ENCODE data around the gene LDLRAD4.

LDLRAD4 gene

DNA sequence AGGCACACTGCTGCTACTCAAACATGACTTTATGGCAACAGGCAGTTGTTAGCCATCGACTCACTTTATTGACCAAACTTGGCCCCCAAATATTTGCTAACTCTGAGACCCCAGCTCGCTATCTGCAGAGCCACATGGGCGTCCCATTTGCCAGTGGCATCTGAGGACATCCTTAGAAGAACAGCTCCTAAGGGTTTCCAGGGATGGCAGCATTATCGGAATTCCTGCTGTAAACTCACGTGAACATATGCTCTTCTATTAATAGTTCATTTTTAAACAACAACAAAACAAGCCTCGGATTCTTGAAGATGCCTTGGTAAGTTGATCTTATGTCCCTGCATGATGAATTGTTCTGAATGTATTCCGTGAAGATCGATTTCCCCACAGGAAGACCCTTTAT lies 181.0 kb downstream of the LDLRAD4 start:
- intact Hi-C loops (cut with DNase I) = no loop called here
- DNase-seq = peak in 1 of 42 donors; percentile 6

DNA sequence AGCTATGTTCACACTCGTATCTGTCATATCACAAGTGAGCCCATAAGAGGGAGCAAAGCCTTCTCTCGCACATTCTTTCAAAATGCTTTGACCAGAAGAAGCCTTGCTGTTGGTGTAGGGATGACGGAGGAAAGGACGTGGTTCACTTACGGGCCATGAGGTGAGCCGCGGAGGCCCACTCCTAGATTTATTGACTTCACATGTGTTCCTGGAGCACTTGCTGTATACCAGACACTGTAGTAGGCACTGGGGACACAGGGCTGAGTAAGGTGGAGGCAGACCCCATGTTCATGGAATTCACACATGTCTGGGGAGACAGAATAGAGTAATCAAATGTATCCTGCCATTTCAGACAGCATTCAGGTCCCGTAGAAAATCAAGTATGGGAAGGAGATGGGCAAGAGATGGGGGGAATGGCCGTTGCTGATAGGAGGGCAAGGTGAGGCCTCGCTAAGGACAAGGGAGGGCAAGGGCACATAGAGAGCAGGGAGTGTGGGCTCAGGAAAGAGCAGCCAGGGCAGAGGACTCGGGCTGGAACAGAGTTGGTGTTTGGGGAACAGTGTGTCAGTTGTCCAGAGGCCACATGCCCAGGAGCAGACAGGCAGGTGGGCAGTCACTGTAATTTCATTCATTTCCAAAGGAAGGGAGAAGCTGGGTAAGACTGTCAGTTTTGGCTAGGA lies 182.2 kb downstream of the LDLRAD4 start:
- intact Hi-C loops (cut with DNase I) = no loop called here
- no peak for DNase-seq

DNA sequence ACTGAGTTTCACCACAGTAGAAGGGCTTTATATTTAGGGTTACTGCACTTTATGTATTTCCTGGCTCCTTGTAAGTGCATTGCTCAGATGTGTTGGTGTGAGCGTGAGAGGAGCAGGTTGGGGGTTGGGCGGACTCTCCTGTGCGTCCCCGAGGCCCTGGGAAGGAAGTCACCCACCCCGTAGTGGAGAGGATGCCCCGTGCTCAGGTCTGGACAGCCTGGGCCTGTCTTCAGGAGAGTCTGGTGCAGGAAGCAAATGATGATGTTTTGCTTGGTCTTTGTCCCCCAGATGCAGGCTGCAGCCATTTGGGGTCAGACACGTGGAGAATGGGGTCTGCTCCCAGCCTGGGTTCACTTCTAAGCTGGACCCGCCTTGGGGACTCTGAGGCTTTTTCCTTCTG lies 182.8 kb downstream of the LDLRAD4 start:
- peak in 1 of 42 donors; percentile 8 for DNase-seq
- intact Hi-C loops (cut with DNase I) = no loop called here

DNA sequence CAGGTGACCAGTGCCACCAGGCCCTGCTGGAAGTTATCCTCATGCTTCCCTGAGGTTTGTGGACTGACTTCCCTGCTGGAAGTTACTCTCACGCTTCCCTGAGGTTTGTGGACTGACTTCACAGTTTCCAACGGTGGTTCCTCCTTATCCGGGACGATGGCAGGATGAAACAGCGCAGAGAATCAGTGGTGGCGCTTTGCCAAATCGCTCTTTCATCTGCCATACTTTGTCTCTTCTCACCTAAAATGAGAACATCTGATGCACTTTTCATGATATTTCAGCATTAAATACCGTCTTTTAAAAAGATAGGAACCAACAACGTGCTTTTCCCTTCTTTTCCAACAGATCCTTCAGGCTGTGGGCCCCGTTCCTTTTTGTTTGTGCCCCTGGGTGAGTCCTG lies 183.3 kb downstream of the LDLRAD4 start:
- intact Hi-C loops (cut with DNase I) = no loop called here
- DNase-seq = peak in 1 of 42 donors; percentile 7

DNA sequence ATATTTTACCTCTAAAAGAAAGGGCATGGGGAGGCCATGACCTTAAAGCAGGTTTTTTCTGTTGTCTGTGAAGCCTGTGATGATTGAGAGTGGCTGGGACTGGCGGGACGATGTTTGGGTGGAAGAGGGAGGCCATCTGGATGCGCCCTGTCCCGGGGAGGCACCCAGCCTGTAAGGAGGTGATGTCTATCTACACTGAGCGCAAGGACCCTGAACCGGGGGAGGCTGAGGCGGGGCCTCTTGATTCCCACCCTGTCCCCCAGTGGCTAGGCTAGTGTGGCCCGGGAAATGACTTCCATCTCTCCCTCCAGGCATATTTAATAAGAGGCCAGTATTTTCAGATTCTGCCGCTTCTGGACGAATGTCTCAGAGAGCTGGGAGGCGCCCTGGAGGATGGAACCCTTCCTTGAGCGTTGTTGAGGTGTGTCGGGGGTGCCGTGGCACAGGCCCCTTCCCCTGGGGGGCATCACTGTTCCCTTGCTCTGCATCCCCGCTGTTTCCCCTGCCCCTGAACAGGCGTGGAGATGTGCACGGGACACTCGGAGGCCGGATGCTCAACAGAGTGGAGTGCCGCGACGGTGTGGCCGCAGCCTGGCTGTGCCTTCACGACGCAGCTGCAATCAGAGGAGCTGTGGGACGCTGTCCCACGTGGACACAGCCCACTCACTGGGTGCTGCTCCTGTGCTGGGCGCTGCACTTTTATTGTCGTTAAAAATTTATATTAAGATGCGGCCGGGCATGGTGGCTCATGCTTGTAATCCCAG lies 185.4 kb downstream of the LDLRAD4 start:
- intact Hi-C loops (cut with DNase I) = no loop called here
- DNase-seq = peak in 1 of 42 donors; percentile 6

DNA sequence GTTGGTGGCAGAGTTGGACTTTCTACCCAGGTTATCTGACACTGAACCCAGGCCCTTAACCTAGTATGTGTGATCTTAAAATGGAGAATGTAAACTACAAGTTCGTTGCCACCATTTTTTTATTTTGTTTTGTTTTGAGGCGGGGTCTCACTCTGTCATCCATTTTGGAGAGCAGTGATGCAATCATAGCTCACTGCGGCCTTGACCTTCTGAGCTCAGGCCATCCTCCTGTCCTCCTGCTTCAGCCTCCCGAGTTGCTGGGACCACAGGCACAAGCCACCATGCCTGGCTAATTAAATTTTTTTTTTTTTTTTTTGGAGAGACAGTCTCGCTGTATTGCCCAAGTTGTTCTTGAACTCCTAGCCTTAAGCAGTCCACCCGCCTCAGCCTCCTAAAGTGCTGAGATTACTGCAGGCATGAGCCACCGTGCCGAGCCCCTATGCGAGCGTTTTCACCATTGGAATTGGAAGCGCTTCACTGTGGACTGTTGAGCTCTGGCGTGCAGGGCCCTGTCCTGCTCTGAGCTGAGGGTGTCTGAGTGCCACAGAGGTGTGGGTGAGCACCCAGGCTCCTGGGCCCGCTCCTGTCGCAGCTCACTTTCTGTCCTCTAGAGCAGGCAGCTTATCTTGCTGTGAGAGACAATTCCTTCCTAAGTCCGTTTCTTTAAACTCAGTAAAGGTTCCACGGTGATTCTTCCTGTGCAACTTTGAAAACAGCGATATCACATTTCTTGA lies 186.9 kb downstream of the LDLRAD4 start:
- intact Hi-C loops (cut with DNase I) = no loop called here
- DNase-seq = no peak

DNA sequence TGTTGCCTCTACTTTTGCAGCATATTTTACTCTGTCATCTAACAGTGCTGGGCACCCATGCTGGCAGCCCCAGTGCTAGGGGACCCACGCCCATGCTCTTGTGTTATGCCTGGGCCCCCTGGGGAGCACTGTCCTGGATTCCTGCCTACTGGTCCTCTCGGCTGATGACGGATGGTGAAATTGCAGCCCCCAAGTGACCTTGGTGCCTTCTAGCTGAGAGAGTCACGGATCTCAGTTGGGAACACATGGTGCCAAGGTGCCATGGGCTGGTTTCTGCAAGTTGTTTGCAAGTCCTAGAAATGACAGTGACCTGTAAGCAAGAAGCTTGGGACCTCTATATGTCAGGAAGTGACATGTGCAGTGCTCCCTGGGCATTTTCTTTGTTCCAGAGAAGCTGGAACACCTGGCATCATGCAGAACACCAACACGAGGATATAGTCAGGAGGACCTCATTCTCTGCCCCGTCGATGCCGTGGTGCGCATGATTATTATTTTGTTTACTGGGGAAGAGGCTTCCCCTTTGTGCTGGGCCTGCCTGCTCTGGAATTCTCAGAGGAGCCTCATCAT lies 187.6 kb downstream of the LDLRAD4 start:
- peak in 1 of 42 donors; percentile 6 for DNase-seq
- intact Hi-C loops (cut with DNase I) = no loop called here

DNA sequence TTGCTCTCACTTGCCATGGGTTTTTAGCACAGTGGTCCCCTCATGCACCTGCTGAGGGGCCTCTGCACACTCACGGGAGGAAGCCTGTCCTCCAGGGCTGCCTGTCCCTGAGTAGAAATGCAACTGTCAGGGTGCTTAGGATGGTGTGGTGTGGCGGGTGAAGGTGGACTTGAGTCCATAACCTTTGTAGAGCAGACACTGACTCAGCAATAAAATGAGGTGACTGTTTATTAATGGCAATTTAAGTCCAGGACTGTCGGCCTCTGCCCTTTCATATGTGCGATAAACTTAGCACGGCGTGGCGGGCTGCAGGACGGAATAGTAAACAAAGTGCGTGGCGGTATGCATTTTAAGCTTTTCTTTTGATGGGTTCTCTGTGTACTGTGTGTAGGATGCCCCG lies 188.2 kb downstream of the LDLRAD4 start:
- intact Hi-C loops (cut with DNase I) = no loop called here
- DNase-seq = no peak

DNA sequence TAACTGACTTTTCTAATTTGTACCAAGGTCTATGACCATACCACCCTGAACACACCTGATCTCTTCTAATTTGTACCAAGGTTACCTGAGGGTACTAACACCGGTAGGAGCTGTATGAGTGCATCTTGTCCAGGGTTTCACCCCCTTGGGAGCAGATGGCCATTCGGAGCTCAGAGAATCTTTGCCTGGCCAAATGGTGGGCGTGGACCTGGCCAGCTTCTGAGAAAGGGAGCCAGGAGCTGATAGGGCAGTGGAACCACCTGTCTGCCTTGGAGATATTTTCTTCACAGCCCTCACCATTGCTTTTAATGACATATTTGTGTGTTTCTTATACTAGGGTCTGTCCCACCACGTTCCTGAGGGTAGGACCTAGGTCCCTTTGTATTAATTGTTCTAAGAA lies 188.9 kb downstream of the LDLRAD4 start:
- DNase-seq = no peak
- intact Hi-C loops (cut with DNase I) = no loop called here

DNA sequence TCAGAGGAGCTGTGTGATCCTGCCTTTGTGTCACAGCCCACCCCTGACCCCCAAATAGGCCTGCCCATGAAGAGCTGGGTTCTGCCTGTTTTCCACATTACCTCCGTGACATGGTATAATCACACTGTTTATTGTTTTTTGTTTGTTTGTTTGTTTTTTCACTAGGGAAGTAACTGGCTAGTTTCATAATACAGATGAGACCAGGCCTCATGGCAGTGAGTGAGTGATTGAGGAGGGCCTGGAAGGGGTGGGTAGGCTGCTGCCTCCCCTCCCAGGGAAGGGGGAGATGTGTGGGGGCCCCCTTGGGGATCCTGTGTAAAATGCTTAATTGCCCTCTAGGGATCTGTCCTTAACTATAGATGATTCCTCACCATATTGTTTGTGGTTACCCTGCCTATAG lies 190.5 kb downstream of the LDLRAD4 start:
- intact Hi-C loops (cut with DNase I) = no loop called here

DNA sequence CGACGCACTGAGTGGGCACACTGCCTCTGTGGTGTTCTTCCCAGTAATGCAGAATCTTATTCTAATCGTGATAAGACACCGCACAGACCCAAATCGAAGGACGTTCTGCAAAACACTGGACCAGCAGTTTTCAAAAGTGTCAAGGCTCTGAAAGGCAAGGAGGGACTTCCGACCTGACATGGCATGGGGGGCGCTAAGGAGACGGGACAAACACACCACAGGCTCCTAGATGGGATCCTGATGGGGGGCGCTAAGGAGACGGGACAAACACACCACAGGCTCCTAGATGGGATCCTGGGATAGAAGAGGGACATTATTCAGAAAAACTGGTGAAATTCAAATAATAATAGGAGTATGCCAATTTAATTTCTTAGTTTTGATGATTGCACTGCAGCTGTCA lies 191.4 kb downstream of the LDLRAD4 start:
- DNase-seq = no peak
- intact Hi-C loops (cut with DNase I) = no loop called here

More for the DNA sequence above, 190.5 kb downstream of the LDLRAD4 start:
- no peak for DNase-seq

DNA sequence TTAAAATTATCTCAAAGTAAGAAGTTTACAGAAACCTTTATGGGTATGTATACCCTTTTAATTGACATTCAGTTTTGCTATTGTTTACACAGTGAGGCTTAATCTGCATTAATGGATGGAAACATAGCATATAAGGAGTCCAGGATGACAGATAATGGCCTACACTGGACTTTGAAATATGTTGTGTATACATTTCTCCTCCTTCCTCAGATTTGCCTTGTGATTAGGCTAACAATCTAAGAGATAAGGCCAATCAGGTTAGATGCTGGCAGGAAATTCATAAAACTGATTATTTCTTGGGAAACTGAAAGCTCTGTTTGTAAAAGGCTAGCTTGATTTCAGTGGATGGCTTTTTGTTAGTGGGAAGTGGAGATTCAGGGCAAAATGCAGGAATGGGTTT lies 191.9 kb downstream of the LDLRAD4 start:
- intact Hi-C loops (cut with DNase I) = no loop called here

DNA sequence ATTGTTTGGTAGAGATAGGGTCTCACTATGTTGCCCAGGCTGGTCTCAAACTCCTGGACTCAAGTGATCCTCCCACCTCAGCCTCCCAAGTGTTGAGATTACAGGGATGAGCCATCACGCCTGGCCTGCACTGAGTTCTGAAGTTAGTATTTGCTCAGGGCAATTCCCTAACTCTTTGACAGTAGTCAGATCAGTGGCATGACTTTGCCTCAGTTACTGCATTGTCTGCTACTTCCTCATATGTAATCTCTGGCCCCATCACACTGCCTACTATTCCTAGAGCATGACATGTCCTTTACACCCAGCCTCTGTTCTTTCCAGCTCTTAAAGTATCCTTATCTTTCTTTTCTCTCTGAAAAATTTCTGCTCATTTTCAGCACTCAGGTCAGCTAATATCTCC lies 193.5 kb downstream of the LDLRAD4 start:
- intact Hi-C loops (cut with DNase I) = no loop called here
- no peak for DNase-seq

More for the DNA sequence above, 191.9 kb downstream of the LDLRAD4 start:
- DNase-seq = no peak

DNA sequence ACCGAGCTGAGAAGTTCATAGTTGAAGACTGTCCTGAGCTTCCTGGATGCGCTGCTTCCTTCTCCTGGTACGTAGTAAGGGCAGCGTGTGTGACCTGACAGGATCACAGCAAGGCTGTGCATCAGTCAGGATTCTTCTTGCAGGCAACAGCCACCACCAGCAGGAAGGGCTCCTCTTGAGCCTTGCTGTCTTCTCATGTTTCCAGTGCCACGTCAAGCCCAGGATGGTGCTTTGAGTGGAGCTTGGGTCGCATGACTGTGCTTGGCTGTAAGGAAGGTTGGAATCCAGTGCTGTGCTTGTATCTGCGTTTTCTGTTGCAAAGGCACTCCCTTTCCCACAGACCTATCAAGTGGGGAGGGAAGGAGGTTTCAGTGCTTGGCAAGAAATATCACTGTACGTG lies 194.3 kb downstream of the LDLRAD4 start:
- intact Hi-C loops (cut with DNase I) = no loop called here
- no peak for DNase-seq

DNA sequence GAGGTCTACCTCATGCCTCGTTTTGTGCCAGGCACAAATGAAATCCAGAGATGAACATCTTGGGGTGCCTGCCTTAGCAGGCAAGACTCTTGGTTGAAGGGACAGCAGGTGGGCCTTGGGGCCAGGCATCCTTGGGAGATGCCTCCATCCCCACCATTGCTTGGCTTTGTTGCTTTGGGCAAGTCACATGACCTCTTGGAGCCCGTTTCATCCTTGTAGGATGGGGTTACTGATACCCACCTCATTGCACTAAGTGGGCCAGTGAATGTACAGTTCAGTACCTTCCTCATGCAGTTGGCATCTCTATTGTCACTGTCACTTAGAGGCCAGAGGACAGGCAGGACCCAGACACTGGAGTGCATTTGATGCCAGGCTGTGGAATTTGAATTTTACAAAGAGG lies 195.5 kb downstream of the LDLRAD4 start:
- intact Hi-C loops (cut with DNase I) = no loop called here

DNA sequence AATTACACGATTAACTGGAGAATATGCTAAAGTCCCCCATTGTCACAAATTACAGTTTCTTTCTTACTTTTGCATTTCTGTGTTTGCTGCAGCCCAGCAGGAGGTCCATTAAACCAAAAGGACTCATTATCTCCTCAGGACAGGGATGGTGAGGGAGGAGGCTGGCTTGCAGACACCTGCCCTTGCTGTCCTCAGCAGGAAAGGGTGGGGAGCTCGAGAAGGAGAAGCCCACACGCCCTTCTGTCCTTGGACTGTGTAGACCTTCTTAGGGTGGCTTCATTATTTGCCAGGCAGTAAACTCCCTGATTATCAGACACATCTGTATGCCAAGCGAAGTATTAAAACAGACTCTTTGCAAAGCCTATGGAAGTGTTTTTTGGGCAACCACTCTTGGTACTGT lies 196.0 kb downstream of the LDLRAD4 start:
- intact Hi-C loops (cut with DNase I) = no loop called here
- DNase-seq = no peak

More for the DNA sequence above, 195.5 kb downstream of the LDLRAD4 start:
- DNase-seq = no peak

DNA sequence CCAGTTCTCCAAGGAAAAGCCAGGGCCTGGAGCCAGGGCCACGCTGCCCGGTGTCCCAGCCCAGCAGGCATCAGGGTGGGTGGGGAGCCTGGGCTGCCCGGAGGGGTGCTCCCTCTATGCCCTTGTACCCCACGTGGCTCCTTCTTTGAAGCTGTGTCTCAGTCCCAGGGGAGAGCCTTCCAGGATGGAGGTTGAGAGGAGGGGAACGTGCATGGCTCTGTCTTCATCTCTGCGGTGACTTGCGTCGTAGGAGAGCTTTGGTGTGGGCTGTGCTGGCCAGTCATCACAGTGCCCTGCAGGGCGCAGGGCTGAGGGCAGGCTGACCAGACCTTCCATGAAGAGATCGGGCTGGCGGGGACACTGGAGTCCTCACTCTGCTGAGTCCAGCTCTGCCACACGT lies 197.2 kb downstream of the LDLRAD4 start:
- no peak for DNase-seq
- intact Hi-C loops (cut with DNase I) = no loop called here

DNA sequence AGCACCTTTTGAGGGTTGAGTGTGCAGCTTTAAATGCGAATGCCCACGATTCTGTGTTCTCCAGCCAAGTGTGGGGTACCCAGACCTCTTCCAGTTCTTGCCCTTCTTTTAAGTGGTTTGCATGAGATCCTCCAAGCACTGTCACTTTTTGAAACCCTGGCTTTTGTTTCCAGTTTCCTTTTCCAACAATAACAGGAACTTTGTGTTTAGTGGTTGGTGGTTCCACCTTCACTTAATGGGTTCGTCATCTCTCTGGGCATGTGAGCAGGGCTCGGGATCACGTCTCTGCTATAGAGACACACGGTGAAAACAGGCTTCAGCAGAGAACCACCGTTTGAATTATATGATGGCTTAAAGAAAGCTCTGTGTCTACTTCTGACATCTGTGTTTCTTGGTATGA lies 197.6 kb downstream of the LDLRAD4 start:
- intact Hi-C loops (cut with DNase I) = no loop called here
- peak in 2 of 42 donors; percentile 47 to 57 for DNase-seq

DNA sequence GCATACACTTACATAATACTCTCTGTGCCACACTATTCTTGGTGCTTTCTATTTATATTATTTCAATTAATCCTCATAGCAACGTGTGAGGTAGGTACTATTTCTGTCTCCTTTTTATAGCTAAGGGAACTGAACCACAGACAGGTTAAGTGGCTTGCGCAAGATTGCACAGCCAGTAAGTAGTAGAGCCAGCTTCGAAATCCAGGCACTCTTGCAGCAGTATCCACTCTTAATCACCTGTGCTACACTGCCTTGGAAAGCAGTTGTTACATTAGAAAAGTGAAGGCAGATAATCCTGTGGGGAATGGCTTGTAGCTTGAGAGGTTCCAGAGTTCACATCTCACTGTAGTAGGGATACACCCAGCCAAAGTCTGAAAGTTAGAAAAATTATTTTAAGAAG lies 198.3 kb downstream of the LDLRAD4 start:
- intact Hi-C loops (cut with DNase I) = no loop called here

More for the DNA sequence above, 198.3 kb downstream of the LDLRAD4 start:
- peak in 9 of 42 donors; percentile 43 to 74 (median 53) for DNase-seq
